B cell (primary cell): ENCODE results near the gene CNNM3. TPM values are rescaled to one million over a fixed set of nuclear protein-coding genes. Genes with fewer than 3 reads are reported as not detected.

Source experiments
- ATAC-seq: fragments of 200-7000 bp; cut with Tn5 transposase; one replicate; pipeline ENCODE4 v1.10.0; 2021; ENCODE audit warnings: low read depth, mild to moderate bottlenecking, moderate number of reproducible peaks, moderate library complexity
- CTCF ChIA-PET: fragments of 350-600 bp; sonication (Branson Sonifier 250); formaldehyde crosslinking; loops from one replicate; lab custom pipeline; 2021; ENCODE audit warnings: antibody characterized with exemption, inconsistent platforms; lab: Charles Lee
- POLR2A ChIA-PET: fragments of 350-600 bp; sonication (Branson Sonifier 250); formaldehyde crosslinking; loops from one replicate; lab custom pipeline; 2021; ENCODE audit warnings: antibody characterized with exemption; lab: Charles Lee
- DNase-seq: peaks from one replicate; pipeline ENCODE4 v3.0.0; 2013
- H2AFZ ChIP-seq: 2 replicates; pipeline ENCODE4 v1.6.1; 2012; ENCODE audit warnings: mild to moderate bottlenecking, low read depth, low read length; ENCODE audit not compliant: insufficient read depth, poor library complexity, severe bottlenecking
- H3K27ac ChIP-seq, 2 donors: 1 replicate in 1 of 2; 2 replicates in 1 of 2; pipeline ENCODE4 v1.5.1; 2012 to 2013; ENCODE audit warnings: low read length in 2 of 2, mild to moderate bottlenecking in 2 of 2, moderate library complexity in 1 of 2
- H3K27me3 ChIP-seq, 4 experiments: fragments of 200-600 bp in 1 of 4; sonication (generic) in 1 of 4; replicated peaks in 1 of 4; 1 replicate in 2 of 4; 2 replicates in 2 of 4; pipeline versions ENCODE4 v1.6.1 to v1.7.0; 2013 to 2016; ENCODE audit warnings: low read length in 3 of 4, mild to moderate bottlenecking in 2 of 4, mixed read lengths in 1 of 4, moderate library complexity in 1 of 4; ENCODE audit not compliant: insufficient read depth in 4 of 4, control insufficient read depth in 3 of 4; ENCODE audit errors: control extremely low read depth in 1 of 4
- H3K36me3 ChIP-seq, 2 experiments: replicated peaks in 1 of 2; 1 replicate in 1 of 2; 2 replicates in 1 of 2; pipeline versions ENCODE4 v1.6.1 to v1.7.1; 2013; ENCODE audit warnings: low read length in 1 of 2; ENCODE audit not compliant: insufficient read depth in 2 of 2, control insufficient read depth in 1 of 2; ENCODE audit errors: control extremely low read depth in 1 of 2, extremely low read depth in 1 of 2
- H3K4me1 ChIP-seq, 2 donors: fragments of 200-600 bp in 1 of 2; sonication (generic) in 1 of 2; 1 replicate in 1 of 2; 2 replicates in 1 of 2; pipeline versions ENCODE4 v1.5.1 to v1.6.1; 2013 to 2017; ENCODE audit warnings: low read length in 2 of 2; ENCODE audit not compliant: control insufficient read depth in 2 of 2, insufficient read depth in 2 of 2
- H3K4me2 ChIP-seq: replicated peaks from 2 replicates; pipeline ENCODE3; 2012; ENCODE audit warnings: mild to moderate bottlenecking, low read depth, low read length; ENCODE audit not compliant: poor library complexity, severe bottlenecking
- H3K4me3 ChIP-seq, 5 experiments: fragments of 200-600 bp in 1 of 5; sonication (generic) in 1 of 5; 1 replicate in 3 of 5; 2 replicates in 2 of 5; pipeline versions ENCODE4 v1.5.1 to v1.7.0; 2011 to 2016; ENCODE audit warnings: low read length in 4 of 5, mild to moderate bottlenecking in 4 of 5, low read depth in 2 of 5, control low read depth in 1 of 5, moderate library complexity in 1 of 5; ENCODE audit not compliant: insufficient read depth in 1 of 5; ENCODE audit errors: control extremely low read depth in 1 of 5, extremely low read depth in 1 of 5
- H3K79me2 ChIP-seq: fragments of 200-600 bp; sonication (generic); one replicate; pipeline ENCODE4 v1.6.0; 2016; ENCODE audit warnings: low read length; ENCODE audit not compliant: control insufficient read depth, insufficient read depth
- H3K9ac ChIP-seq: fragments of 200-600 bp; sonication (generic); 2 replicates; pipeline ENCODE4 v1.6.1; 2017; ENCODE audit warnings: mild to moderate bottlenecking, low read length, moderate library complexity
- H3K9me3 ChIP-seq, 3 donors: one replicate each; pipeline versions ENCODE4 v1.6.1 to v1.7.1; 2013; ENCODE audit warnings: low read length in 2 of 3; ENCODE audit not compliant: control insufficient read depth in 2 of 3, insufficient read depth in 1 of 3; ENCODE audit errors: control extremely low read depth in 1 of 3
- H4K20me1 ChIP-seq: 2 replicates; pipeline ENCODE4 v1.6.0; 2012; ENCODE audit warnings: mild to moderate bottlenecking, low read length; ENCODE audit not compliant: insufficient read depth, control insufficient read depth, poor library complexity, severe bottlenecking
- H3K27ac Mint-ChIP-seq: one replicate; pipeline ENCODE4 v1.8.0; 2021; ENCODE audit warnings: mixed read lengths
- H3K27me3 Mint-ChIP-seq: one replicate; pipeline ENCODE4 v1.8.0; 2021; ENCODE audit warnings: mixed read lengths
- H3K4me1 Mint-ChIP-seq: one replicate; pipeline ENCODE4 v1.8.0; 2021; ENCODE audit warnings: mixed read lengths
- H3K4me3 Mint-ChIP-seq: one replicate; pipeline ENCODE4 v1.8.0; 2021; ENCODE audit warnings: mixed read lengths
- H3K9me3 Mint-ChIP-seq: one replicate; pipeline ENCODE4 v1.8.0; 2022; ENCODE audit warnings: mixed read lengths; ENCODE audit not compliant: insufficient read depth
- EZH2 ChIP-seq: IDR thresholded peaks from 2 replicates; pipeline ENCODE4 v1.6.1; 2012; ENCODE audit warnings: borderline replicate concordance, low read depth, mild to moderate bottlenecking, moderate library complexity, low read length; ENCODE audit not compliant: insufficient read depth, poor library complexity, severe bottlenecking
- WGBS: methylation state at CpG from one replicate; pipeline ENCODE4 v1.1.5; 2013; ENCODE audit warnings: missing lambda C conversion rate; ENCODE audit not compliant: insufficient coverage; 5-methylcytosine and 5-hydroxymethylcytosine counted together
- intact Hi-C: fragments of 100-400 bp; cut with micrococcal nuclease; formaldehyde crosslinking; loops from one replicate; pipeline ENCODE4 v1.10.0; 2022
- polyA plus RNA-seq: library from polyadenylated mRNA; depleted of rRNA; stranded (reverse); fragments of >200 nt; gene quantifications from 2 replicates; pipeline ENCODE4 v1.2.3, GENCODE V29; 2012
- total RNA-seq, 2 donors: library from RNA; stranded (reverse); fragments of 120-200 nt in 1 of 2; gene quantifications; 1 replicate in 1 of 2; 2 replicates in 1 of 2; pipeline versions ENCODE4 v1.2.3 to v1.2.4, GENCODE V29; 2013 to 2022
- TF ChIP-seq, protein P1 (sequence below): fragments of 200-600 bp; IDR thresholded peaks from one replicate; pipeline ENCODE4 v1.8.0; 2022; ENCODE audit warnings: antibody characterized with exemption, mild to moderate bottlenecking

The CNNM3 gene
- total and polyA plus RNA-seq, 2 donors (not counting 1 experiment from before 2014, with no cell fraction given), result 28.8 to 54.7 TPM

DNA sequence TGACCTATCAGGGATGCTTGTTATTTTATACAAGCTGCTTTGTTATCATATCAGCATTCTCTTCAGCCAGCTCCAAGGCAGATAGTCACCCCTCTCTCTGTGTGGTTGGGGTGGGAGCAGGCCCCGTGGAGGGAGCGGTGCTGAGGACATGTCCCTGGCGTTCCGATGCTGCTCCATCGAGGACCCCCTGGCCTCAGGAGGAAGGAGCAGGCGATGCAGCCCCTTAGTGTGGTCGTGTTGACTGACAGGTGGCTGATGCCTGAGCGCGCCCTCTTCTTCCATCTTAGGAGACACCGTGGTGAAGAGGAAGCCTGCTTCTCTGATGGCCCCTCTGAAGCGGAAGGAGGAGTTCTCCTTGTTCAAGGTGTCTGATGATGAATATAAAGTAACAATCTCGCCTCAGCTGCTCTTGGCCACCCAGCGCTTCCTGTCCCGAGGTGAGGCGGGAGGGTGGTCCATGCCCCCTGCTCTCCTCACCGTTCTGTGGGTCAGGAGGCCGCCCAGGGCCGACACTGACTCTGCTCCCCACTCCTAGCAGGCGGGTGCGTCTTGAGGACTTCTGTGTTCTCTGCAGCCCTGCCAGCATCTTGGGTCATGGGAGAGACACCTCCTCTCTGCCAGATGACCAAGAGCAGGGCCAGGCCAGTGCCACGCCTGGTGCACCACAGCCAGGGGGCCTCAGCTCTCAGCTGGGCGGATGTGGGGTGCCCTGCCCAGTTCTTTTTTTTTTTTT is 10.6 kb downstream of the CNNM3 start:
- CTCF ChIA-PET, result interaction anchor here (1.2 kb wide), 1 partner anchor 17 kb away, joined by 4 read pairs; no protein-coding TSS in a partner anchor
- H3K4me3 ChIP-seq, result no peak overlapping the region
- Mint-ChIP-seq H3K4me3 (no peak overlapping the region), H3K9me3 (no peaks in the 10 kb centered on the region), H3K27ac (no peak overlapping the region), H3K27me3 (no peaks in the 10 kb centered on the region), H3K4me1 (peaks cover 5% of the 10 kb centered on the region)
- DNase-seq, result no peak
- no peaks in the 10 kb centered on the region for H3K27me3 ChIP-seq
- H3K4me1 ChIP-seq, result no peaks in the 10 kb centered on the region
- no peak overlapping the region for H3K27ac ChIP-seq
- peaks cover 17% of the 10 kb centered on the region for H3K79me2 ChIP-seq
- intact Hi-C loops, result no loop called here
- no peak overlapping the region for H2AFZ ChIP-seq
- no peaks in the 10 kb centered on the region for H3K9me3 ChIP-seq
- TF ChIP-seq, protein P1, sequence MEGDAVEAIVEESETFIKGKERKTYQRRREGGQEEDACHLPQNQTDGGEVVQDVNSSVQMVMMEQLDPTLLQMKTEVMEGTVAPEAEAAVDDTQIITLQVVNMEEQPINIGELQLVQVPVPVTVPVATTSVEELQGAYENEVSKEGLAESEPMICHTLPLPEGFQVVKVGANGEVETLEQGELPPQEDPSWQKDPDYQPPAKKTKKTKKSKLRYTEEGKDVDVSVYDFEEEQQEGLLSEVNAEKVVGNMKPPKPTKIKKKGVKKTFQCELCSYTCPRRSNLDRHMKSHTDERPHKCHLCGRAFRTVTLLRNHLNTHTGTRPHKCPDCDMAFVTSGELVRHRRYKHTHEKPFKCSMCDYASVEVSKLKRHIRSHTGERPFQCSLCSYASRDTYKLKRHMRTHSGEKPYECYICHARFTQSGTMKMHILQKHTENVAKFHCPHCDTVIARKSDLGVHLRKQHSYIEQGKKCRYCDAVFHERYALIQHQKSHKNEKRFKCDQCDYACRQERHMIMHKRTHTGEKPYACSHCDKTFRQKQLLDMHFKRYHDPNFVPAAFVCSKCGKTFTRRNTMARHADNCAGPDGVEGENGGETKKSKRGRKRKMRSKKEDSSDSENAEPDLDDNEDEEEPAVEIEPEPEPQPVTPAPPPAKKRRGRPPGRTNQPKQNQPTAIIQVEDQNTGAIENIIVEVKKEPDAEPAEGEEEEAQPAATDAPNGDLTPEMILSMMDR, result no peak
- TF ChIP-seq EZH2, result no peak
- POLR2A ChIA-PET, result interaction anchor here (0.7 kb wide), 1 partner anchor 11 kb away, joined by 6 read pairs; the partner anchor contains the start of gene CNNM3
- no peak overlapping the region for H3K4me2 ChIP-seq
- ATAC-seq, result no peak
- H3K9ac ChIP-seq, result no peak overlapping the region
- H3K36me3 ChIP-seq, result peaks cover 0 to 84% of the 10 kb centered on the region in 2 experiments
- H4K20me1 ChIP-seq, result peaks cover 44% of the 10 kb centered on the region
- WGBS, result 94% methylated on average over 18 of the region's 22 CpGs

DNA sequence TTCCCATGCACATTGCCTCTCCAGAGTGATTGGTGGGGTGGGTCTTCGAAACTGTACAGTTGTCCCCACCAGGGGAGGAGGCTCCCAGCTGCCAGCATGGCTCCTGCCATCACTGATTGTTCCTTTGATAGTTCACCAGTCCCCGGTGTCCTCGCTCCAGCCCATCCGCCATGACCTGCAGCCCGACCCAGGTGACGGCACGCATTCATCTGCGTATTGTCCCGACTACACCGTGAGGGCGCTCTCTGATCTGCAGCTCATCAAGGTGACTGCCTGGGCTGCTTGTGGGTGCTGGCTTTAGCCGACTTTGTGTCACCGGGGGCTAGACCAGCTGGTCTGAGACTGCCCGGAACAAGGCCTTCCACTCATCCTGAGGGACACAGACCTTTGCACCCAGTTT is 12.4 kb downstream of the CNNM3 start:
- Histone ChIP-seq H3K4me3 (no peak overlapping the region), H3K36me3 (peaks cover 0 to 91% of the 10 kb centered on the region in 2 experiments), H3K27me3 (no peaks in the 10 kb centered on the region), H3K79me2 (peaks cover 3% of the 10 kb centered on the region), H3K9me3 (no peaks in the 10 kb centered on the region), H3K4me1 (peaks cover 0 to 3% of the 10 kb centered on the region in 2 donors), H2AFZ (no peak overlapping the region), H4K20me1 (peaks cover 29% of the 10 kb centered on the region), H3K4me2 (no peak overlapping the region), H3K9ac (no peak overlapping the region), H3K27ac (no peak overlapping the region)
- Mint-ChIP-seq H3K4me1 (peaks cover 7% of the 10 kb centered on the region), H3K27me3 (no peaks in the 10 kb centered on the region), H3K27ac (no peak overlapping the region), H3K9me3 (no peaks in the 10 kb centered on the region), H3K4me3 (no peak overlapping the region)
- intact Hi-C loops, result no loop called here
- no peak for ATAC-seq
- ChIA-PET POLR2A (no interaction called here), CTCF (no interaction called here)
- TF ChIP-seq, protein P1, result no peak
- no peak for TF ChIP-seq EZH2
- DNase-seq, result no peak
- 97% methylated on average over 14 of the region's 14 CpGs for WGBS
